Measurements from ENCODE around the gene WDR19.

The WDR19 gene

DNA sequence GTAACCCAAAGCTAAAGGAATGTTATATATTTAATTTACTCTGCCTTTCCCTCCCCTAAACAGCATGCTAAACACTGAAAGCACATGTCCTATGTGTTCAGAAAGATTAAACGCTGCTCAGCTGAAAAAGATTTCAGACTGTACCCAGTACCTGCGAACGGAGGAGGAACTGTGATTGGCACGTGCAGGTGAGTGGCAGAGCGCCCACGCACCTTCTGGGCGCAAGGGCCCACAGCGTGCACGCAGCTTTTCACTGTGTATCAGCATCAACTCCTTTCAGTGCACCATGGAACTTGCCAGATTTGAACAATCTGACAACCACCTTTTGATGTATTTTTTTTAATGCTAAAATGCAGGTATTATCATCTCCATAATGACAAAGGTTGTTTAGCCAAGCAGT, 96.1 kb downstream of the WDR19 start:
- H3K4me3 ChIP-seq (ENCODE audit: low read depth, low read length), result no peak overlapping the region
- H3K27me3 ChIP-seq (replicated peaks), result no peaks in the 10 kb centered on the region
- DNase-seq, result no peak
- H3K36me3 ChIP-seq (replicated peaks), result peaks cover 13% of the 10 kb centered on the region
- in situ Hi-C loops (cut with HindIII; ENCODE audit: low pct_ligation_motif_present, low sequenced_read_pairs), result no loop called here
- no peak for TF ChIP-seq CTCF (IDR thresholded peaks at IDR 0.05; ENCODE audit: low read depth, low read length, missing control alignments)
- H3K27ac ChIP-seq, result no peak overlapping the region

GRCh38 chr4:39279416-39279815, 97.1 kb downstream of the WDR19 start:
- no peaks in the 10 kb centered on the region for H3K27me3 ChIP-seq (replicated peaks)
- peaks cover 8% of the 10 kb centered on the region for H3K36me3 ChIP-seq (replicated peaks)
- DNase-seq, result no peak
- H3K4me3 ChIP-seq (ENCODE audit: low read depth, low read length), result no peak overlapping the region
- no peak overlapping the region for H3K27ac ChIP-seq
- in situ Hi-C loops (cut with HindIII; ENCODE audit: low pct_ligation_motif_present, low sequenced_read_pairs), result no loop called here
- no peak for TF ChIP-seq CTCF (IDR thresholded peaks at IDR 0.05; ENCODE audit: low read depth, low read length, missing control alignments)

DNA sequence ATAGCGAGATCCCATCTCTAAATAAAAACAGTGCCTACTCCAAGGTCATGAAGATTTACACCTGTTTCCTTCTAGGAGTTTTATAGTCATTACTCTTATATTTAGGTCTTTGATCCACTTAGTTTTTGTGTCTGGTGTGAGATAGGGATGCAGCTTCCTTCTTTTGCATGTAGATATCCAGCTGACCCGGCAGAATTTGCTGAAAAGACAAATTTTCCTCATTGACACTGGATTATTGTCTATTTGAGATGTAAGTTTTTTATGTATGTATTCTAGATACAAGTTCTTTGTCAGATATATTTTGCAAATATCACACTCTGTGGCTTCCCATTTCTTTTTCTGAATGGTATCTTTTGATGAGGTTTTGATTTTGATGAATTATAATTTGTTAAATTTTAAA, 98.4 kb downstream of the WDR19 start:
- no peak for DNase-seq
- in situ Hi-C loops (cut with HindIII; ENCODE audit: low pct_ligation_motif_present, low sequenced_read_pairs), result no loop called here
- H3K27me3 ChIP-seq (replicated peaks), result no peaks in the 10 kb centered on the region
- H3K4me3 ChIP-seq (ENCODE audit: low read depth, low read length), result no peak overlapping the region
- H3K36me3 ChIP-seq (replicated peaks), result peaks cover 5% of the 10 kb centered on the region
- TF ChIP-seq CTCF (IDR thresholded peaks at IDR 0.05; ENCODE audit: low read depth, low read length, missing control alignments), result no peak
- H3K27ac ChIP-seq, result no peak overlapping the region

GRCh38 chr4:39285111-39285795, 102.9 kb downstream of the WDR19 start:
- Histone ChIP-seq H3K36me3 (replicated peaks) (peaks cover 25% of the 10 kb centered on the region), H3K27ac (no peak overlapping the region), H3K4me3 (ENCODE audit: low read depth, low read length) (no peak overlapping the region), H3K27me3 (replicated peaks) (no peaks in the 10 kb centered on the region)
- no peak for DNase-seq
- in situ Hi-C loops (cut with HindIII; ENCODE audit: low pct_ligation_motif_present, low sequenced_read_pairs), result no loop called here
- TF ChIP-seq CTCF (IDR thresholded peaks at IDR 0.05; ENCODE audit: low read depth, low read length, missing control alignments), result no peak

DNA sequence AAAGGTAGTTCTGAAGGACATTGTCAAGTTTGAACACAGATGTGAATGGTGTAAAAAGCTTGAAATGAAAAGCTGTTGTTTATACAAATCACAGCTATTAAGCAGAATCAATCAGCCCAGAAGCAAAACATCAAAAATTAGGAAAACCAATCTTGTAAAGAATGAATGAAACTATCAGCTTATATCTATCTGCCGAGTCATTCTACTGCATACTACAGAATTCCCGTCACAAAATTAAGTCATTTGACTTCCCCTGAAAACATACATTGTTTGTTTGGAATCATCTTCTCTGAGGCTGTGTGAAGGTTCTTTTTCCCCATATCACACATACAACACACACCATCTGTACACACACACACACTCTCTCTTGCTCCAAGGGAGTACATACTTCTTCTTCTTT, 103.5 kb downstream of the WDR19 start:
- no peak for TF ChIP-seq CTCF (IDR thresholded peaks at IDR 0.05; ENCODE audit: low read depth, low read length, missing control alignments)
- in situ Hi-C loops (cut with HindIII; ENCODE audit: low pct_ligation_motif_present, low sequenced_read_pairs), result no loop called here
- Histone ChIP-seq H3K36me3 (replicated peaks) (peaks cover 29% of the 10 kb centered on the region), H3K27me3 (replicated peaks) (no peaks in the 10 kb centered on the region), H3K27ac (no peak overlapping the region), H3K4me3 (ENCODE audit: low read depth, low read length) (no peak overlapping the region)
- no peak for DNase-seq

DNA sequence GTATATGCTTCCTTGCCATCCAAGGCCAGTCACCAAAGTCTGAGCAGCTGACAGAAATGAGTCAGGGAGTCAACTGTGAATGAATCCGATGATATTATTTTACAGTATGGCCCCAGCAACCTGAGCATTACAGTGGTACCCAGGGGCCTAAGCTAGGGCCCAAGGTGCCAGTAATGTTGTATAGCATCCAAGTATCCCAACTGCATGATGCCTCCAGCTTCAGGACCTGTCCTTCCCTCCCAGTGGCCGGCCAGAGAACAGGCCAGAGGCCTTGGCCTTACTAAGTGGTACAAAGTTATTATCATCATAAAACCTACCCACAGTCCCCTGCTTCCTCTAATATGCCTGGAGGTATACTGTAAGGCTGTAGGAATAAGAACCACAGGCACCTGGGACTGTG, 103.9 kb downstream of the WDR19 start:
- Histone ChIP-seq H3K27ac (no peak overlapping the region), H3K27me3 (replicated peaks) (no peaks in the 10 kb centered on the region), H3K36me3 (replicated peaks) (peaks cover 32% of the 10 kb centered on the region), H3K4me3 (ENCODE audit: low read depth, low read length) (no peak overlapping the region)
- in situ Hi-C loops (cut with HindIII; ENCODE audit: low pct_ligation_motif_present, low sequenced_read_pairs), result no loop called here
- no peak for TF ChIP-seq CTCF (IDR thresholded peaks at IDR 0.05; ENCODE audit: low read depth, low read length, missing control alignments)
- no peak for DNase-seq

All from brain microvascular endothelial cell (primary cell).